Jurkat, Clone E6-1 (cell line): Measurements from ENCODE around the gene RUNX1.
A peak's percentile ranks its signal among the peaks of the same experiment; 100 is the strongest.

Source experiments
- DNase-seq: peaks from one replicate; pipeline ENCODE4 v3.0.0-alpha.2; 2011; ENCODE audit warnings: low read depth, low spot score
- H3K4me3 ChIP-seq: 2 replicates; pipeline ENCODE4 v1.5.1; 2011; ENCODE audit warnings: mild to moderate bottlenecking, low read length, control low read depth, moderate library complexity

RUNX1 gene

DNA sequence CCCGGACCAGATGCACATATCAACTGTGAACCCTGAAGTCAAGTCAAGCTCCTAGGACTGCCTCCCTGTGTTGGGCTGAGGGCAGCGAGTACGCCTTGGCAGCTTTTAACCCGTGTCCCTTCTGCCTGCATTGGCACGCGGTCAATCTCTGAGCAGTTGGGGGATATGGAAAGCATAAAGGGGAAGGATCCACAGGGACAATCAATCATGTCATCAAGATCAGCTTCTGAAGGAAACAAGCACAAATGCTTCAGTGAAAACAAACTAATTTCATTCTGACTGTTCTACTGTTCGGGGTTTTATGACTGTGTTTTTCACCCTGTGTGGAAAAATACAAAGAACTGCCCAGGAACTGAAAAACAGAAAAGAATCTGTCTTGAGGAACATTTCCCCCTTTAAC is 106.2 kb downstream of the RUNX1 start:
- H3K4me3 ChIP-seq: no peak overlapping the region
- no peak for DNase-seq

DNA sequence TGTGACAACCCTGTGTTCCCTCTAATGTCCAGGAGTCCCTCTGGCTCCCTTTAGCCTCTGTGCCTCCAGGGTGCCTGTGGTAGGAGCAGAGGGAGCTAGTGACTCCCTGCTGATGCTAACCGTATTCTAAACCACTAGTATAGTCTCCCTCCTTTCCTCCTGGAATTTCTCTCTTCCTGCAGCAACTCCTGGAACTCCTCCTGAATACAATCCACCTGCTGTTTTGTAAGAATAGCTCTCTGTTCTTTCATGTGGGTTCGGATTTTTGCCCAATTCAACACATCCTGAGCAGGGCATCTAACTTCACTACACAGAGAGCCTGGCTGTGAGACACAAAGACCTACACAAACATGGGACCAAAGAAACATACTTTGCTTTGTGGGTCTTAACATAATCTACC is 107.9 kb downstream of the RUNX1 start:
- DNase-seq: peak; percentile 47
- H3K4me3 ChIP-seq: no peak overlapping the region

DNA sequence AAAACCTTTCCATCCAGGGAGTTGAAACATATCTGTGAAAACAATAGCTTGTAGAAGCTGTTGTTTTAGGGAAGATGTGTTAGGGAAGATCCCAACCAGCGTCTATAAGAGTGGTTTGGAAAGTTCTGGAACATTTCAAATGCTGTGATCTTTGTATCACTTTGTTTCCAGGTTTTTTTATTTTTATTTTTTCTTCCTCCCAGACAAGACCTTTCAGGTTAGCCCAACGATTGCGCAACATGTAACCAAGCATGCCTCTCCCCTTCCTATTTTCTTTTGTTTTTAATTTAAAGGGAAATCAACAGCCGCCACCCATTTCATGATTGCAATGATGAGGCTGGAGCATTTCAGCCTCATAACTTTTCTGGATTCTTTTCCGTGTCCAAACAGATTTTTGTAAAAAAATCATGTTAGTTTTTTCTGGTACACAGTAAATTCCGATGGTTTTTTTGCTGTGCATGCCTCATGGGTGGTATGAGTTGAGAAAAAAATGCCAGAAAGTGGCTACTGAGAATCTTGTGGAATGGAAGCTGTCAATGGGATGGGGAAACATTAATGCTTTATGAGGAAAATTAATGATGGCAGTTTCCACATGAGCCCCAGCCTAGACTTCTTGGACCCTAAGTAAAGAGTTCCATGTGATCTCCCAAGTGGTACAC is 109.3 kb downstream of the RUNX1 start:
- H3K4me3 ChIP-seq: no peak overlapping the region
- DNase-seq: no peak

DNA sequence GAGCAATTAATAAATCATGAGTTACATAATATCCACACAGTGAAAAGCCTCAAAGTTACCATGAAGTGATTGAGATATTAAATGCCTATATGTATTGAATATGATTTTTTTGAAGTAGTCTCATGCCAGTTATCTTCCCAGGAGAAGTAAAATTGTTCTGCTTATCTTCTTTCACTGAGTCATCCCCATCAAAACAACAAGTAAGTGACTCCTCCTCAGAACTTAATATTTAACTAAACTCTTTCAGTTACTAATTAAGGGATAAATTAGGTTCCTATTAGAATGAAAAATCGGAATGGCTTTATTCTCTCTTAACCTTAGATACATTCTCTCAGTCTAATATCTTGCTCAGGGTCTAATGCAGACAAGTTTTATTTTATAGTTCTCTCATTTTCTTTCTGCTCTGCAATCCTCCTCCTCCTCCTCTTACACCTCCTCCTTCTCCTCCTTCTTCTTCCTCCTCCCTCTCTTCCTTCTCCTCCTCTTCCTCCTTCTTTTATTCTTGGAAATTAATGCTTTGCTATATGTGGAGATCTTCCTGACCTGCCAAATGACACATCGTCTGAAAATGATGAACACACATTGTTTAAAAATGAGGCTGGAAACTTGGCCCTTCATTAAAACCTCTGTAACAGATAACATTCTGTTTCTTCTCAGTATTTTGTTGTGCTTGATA is 110.9 kb downstream of the RUNX1 start:
- no peak overlapping the region for H3K4me3 ChIP-seq
- DNase-seq: no peak

DNA sequence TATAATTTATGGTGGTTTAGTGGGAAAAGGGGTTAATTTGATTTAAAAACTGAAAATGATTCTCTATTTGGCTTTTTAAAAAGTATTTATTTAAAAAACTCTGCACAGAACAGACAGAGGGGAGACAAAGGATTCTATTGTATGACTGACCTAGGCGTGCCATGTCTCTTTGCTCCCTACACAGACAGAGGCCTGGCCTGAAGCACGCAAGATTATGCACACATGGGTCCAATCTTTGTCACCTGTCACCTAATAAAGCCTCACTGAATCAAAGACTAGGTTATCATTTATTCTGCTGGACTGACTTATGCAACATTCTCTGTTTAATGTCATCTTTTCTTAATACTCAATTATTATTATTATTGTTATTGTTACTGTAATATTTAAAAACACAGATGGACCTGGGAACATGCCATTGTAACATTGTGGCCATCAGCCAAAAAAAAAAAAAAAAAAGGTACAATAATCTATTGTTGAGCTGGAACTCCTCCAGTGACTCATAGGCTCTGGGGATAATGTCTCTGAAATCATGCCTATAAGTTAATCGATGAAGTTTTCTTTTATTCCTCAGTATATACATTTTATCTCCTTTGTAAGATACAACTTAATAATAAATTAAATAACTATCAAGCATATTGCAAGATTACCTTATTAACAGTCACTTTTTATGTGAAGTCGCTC is 112.1 kb downstream of the RUNX1 start:
- no peak for DNase-seq
- peak overlapping the region; percentile 38 for H3K4me3 ChIP-seq

DNA sequence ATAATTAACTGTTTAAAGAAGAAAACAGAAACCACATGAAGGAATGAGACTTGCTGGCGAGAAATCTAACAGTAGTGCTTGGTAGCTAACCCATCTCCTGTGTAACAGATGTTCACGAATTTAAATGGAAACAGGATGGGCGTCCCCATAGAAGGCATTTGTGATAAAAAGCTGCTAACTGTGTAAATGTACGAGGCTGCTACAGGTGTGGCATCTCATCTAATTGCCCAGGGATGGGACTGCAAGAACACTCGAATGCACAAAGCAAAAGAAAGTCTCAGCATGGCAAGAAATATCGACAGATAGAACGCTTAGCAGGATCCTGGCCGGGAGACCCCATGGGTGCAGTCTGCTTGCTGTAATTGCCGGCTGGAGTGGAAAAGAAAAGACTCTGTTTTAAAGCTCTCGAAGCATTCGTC is 112.7 kb downstream of the RUNX1 start:
- peak; percentile 95 for DNase-seq
- H3K4me3 ChIP-seq: peak overlapping the region; percentile 38

DNA sequence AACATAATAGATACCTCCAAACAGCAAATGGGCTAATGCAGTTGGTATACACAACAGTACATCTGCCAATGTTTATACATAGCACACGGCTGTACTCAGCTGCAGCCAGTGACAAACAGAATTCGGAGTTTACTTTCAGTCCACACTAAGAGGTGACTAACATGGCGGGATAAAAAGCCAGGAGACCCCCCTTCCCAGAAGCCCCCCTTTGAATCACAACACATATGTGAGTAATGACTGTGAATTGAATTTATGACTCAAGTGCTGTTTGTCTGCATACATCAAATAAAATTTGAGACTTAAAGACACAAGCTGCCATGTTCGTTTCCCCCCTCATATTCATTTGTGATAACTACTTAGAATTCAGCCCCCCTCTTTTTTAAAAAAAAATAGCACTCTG is 113.2 kb downstream of the RUNX1 start:
- DNase-seq: no peak

DNA sequence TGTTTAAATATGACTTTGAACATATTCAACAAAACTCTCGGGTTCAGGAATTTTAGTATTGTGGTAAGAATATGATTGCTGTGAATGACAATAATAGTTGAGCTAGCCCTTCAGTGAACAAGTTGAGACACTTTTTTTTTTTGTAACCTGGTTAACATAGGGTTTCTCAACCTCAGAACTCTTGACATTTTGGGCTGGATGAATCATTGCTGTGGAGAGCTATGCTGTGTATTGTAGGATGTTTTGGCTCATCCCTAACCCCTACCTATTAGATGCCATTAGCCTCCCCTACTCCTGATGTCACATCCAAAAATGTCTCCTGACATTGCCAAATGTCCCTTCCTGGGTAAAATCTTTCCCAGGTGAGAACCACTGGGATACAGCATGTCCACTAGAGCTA is 113.7 kb downstream of the RUNX1 start:
- no peak for DNase-seq
- peak overlapping the region; percentile 38 for H3K4me3 ChIP-seq

More for the DNA sequence above, 113.2 kb downstream of the RUNX1 start:
- H3K4me3 ChIP-seq: peak overlapping the region; percentile 38

DNA sequence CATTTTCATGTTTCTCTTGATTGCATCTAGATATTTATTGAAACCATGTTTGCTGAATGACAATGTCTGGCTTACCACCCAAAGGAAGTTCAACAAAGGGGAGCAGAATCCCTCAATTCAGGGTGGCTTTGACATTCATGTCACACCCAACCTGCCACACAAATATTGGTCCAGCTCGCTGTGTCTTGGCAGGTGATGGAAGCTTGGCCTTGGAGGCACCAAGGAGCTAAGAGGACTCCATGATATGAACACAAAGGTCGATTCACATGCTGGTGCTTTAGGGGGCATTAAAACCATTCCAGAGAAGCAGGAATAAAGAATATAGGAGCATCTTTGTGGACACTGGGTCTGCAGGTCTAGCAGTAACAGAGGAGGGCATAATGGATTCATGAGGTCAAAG is 114.8 kb downstream of the RUNX1 start:
- DNase-seq: no peak
- H3K4me3 ChIP-seq: peak overlapping the region; percentile 40

DNA sequence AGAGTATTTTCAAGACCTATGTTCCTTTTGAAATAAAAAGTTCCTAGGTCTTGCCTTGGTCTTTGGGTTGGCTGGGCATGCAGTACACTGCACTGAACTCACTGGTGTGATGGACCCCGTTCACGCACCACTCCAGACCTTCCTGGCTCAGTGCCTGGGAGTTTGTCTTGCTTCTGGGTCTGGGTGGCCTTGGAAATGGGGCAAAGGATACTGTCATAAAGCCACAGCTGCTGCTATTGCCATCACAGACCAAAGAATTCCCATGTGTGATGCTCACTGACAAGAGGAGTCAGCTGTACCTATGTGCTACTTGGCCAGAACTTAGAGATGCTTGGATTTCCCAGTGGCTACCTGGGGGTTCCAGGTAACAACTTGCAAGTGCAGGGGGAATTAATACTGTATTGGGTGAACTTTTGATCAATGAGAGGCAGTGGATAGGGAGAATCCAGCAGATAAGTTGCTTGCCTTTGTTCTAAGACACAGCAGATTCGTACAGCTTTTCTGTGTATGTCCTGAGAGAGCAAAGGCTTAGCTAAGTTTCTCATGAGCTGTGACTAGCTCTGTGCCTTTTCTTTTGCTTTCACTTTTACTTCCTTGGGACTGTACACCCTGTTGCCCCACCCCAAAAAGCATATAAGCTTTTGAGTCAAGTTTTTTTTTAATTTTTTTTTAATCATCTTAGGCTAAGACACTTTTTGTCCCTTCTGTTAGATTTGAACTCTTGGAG is 115.3 kb downstream of the RUNX1 start:
- H3K4me3 ChIP-seq: peak overlapping the region; percentile 40
- DNase-seq: peak; percentile 77

DNA sequence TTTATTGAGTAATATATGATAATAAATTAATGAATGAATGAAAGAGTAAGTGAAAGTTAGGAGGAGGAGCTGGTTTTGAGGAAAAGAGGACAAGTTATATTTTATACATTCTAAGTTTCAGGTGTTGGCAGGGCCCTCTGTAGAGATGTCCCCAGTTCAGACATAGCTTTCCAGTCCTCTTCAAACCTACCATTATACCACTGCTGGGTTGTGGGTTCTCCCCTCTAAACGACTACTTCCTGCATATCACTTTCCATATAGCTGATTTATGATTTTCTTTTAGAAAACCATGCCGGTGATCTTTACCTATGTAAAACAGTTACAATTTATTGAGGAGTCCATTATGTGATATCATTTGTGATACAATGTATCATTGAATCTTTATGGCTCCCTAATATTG is 116.9 kb downstream of the RUNX1 start:
- peak; percentile 63 for DNase-seq

DNA sequence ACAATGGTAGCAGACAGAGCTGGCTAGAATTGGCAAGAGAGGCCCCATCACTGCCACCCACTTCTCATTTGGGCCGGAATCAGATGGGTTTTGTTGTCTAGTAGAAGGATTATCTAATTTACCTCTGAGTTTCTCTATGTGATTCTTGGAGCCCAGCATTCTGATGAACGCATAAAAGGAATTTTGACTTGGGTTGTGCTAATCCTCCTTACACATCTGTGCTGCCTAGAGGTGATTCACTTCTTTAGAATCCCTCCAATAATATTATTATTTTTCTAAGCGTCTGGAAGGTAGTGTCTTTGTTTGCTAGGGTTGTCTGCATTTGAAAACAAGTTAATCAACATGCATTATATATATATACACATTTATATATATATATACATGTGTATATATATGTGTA is 118.1 kb downstream of the RUNX1 start:
- no peak for DNase-seq
- H3K4me3 ChIP-seq: no peak overlapping the region

More for the DNA sequence above, 116.9 kb downstream of the RUNX1 start:
- no peak overlapping the region for H3K4me3 ChIP-seq

DNA sequence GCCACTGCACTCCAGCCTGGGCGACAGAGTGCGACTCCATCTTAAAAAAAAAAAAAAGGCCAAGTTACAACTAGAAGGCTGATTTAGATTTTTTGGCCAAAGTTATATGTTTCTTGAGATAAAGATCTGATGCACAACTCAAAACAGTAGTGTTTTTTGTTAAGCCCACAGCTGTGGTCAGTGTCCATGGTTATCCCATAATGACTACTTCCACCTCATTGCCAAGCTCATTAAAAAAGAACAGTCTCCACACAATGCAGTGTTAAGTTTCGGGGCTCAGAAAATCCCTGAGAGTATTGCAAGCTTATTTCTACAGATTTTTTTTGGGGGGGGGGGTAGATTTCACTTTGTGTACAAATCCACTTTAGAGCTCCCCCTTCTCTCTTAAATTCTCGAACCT is 120.5 kb downstream of the RUNX1 start:
- no peak for DNase-seq
- no peak overlapping the region for H3K4me3 ChIP-seq

DNA sequence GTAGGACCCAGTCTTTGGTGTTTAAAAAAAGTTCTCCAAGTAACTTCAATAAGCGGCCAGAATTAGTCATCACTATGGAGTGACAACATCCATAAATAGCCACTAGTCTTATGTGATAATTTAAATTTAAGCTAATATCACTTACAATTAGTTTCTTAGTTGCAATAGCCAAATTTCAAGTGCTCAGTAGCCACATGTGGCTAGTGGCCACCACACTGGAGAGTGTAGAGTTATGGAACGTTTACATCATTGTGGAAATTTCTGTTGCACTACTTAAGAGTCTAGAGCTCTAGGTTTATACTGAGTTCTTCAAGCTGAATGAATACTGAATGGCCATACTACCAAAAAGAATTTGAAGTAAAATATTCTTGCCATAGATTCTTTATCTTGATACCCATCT is 121.1 kb downstream of the RUNX1 start:
- no peak overlapping the region for H3K4me3 ChIP-seq
- DNase-seq: no peak

DNA sequence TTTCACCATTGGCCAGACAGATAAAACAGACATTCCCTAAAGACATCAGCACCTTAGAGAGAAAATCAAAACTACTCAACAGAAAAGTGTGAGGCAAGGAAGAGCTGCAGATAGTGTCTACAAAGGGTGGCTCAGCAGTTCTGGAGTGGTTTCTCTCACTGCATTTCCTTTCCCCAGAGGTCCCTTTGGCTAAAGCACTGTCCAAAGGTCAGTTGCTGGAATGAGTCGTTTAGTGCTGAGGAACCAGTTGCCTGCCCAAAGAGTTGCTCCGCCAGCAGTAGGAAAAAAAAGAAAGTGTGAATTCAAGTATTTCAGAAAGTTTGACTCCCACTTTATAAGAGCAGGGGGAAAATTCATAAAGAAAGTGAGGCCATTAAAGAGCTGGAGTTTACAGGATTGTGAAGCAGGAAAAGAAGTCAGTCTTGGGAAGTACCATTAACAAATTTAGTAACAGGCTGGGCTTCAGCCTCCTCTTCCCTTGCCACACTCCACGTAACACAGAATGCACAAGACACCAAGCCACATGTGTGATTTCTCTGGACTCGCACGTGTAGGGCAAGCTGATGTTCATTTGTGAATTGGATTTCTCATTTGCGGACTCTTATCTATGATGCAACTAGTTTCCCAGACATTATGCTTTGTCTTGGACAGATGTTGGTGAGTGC is 122.2 kb downstream of the RUNX1 start:
- no peak for DNase-seq
- no peak overlapping the region for H3K4me3 ChIP-seq

DNA sequence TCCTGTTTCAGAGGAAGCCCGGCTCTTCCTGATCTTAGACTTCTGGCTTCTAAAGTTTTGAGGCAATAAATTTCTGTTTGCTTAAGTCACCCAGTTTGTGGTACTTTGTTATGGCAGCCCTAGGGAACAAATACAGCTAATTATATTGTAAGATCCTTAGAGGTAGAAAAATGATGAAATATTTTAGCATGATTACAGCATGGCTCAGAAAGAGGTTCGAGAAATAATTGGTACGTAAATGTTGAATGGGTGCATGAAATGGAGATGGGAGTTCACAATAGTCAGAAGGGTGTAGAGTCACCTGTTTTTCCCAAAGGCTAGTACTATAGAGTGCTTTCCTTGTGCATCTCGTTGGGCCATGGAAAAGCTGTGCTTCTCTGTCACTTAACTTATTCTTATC is 123.5 kb downstream of the RUNX1 start:
- no peak for DNase-seq

DNA sequence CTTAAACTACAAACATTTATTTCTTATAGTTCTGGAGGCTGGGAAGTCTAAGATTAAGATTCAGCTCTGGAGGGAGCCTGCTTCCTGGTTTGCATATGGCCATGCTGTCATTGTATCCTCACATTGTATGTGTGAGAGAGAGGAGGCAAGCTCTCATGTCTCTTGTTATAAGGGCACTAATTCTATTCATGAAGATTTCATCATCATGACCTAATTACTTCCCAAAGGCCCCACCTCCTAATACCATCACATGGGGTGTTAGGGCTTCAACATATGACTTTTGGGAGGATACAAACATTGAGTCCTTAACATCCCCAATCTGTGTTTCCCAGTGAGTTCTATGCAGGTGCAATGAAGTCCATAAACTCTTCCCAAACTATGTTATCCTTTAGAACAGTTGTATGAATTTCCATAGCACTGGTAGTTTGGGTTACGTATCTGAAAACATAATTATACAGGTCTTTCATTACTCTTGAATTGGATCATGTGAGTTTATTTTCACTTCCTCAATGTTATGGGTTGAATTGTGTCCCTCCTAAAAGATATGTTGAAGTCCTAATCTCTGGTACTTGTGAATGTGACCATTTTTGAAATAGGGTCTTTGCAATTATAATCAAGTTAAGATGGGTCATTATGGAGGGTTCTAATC is 124.2 kb downstream of the RUNX1 start:
- no peak overlapping the region for H3K4me3 ChIP-seq
- DNase-seq: no peak

More for the DNA sequence above, 123.5 kb downstream of the RUNX1 start:
- H3K4me3 ChIP-seq: no peak overlapping the region

DNA sequence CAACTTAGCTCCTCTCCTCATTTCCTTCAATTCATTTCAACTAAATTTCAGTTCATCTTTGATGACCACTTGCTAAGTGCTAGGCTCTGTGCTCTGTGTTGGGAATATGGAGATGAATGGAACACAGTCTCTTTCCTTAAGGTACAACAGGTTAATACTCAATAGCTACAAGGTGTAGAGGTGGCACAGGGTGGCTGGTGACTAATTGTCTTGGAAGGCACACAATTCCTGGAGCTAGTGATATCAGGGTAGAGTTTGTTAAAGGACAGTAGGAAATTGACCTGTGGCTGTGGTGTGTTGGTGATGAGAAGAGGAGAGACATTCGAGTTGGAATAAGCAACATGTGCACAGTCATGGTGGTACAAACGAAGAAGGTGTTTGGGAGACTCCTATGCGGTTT is 124.9 kb downstream of the RUNX1 start:
- no peak for DNase-seq
- no peak overlapping the region for H3K4me3 ChIP-seq

DNA sequence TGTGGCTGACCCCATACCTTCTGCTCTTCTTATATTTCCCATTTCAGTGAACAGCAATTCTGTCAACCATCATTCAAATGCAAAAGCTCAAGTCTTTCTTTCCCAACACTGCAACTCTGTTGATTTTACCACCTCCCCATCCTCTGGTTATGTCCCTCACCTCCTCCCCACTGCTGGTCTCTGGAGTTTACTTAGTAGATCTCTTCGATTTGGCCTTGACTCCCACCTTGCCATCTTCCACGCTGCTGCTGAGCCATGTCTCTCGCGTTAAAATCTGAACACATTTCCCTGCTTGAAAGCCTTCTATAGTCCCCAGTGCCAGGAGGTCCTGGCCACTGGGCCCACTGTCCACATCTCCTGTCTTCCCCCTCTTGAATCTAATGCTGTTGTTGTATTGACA is 125.5 kb downstream of the RUNX1 start:
- H3K4me3 ChIP-seq: no peak overlapping the region
- no peak for DNase-seq
